ENCODE results near the gene TTLL1. TPM values are rescaled to one million over a fixed set of nuclear protein-coding genes. Genes with fewer than 3 reads are reported as not detected.

The TTLL1 gene
- total and polyA plus RNA-seq, 9 donors: 1.3 to 13.7 (median 7.2) TPM

DNA sequence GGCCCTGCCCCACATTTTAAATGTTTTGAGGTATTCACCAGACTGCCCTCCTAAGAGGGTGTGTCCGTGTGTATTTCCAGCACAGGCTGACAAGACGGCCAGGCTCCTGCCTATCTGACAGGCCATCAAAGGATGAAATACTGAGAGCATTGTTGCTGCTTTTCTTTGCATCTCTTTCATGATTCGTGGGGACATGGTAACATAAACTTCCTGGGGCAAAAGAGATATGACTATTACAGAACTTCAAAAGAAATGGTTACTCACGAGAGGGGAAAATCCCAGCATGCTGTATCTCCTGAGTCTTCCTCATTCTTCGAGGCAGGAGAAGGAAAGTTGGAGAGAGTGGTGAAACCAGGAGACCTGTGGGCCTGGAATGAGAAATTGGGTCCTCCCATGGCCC, 11.0 kb upstream of the TTLL1 start:
- 57 to 70% (median 70%) methylated on average over 5 of the region's 5 CpGs for WGBS, 3 donors
- Histone ChIP-seq H3K4me3 (no peak overlapping the region), H3K27ac (no peak overlapping the region), H3K9me3 (no peaks in the 10 kb centered on the region), H3K4me1 (ENCODE audit: insufficient read depth) (peaks cover 12% of the 10 kb centered on the region), H3K36me3 (no peaks in the 10 kb centered on the region), H3K27me3 (no peaks in the 10 kb centered on the region)
- TF ChIP-seq POLR2A (IDR thresholded peaks at IDR 0.05) (no peak), EP300 (IDR thresholded peaks at IDR 0.05) (no peak)
- TF ChIP-seq, protein P1, sequence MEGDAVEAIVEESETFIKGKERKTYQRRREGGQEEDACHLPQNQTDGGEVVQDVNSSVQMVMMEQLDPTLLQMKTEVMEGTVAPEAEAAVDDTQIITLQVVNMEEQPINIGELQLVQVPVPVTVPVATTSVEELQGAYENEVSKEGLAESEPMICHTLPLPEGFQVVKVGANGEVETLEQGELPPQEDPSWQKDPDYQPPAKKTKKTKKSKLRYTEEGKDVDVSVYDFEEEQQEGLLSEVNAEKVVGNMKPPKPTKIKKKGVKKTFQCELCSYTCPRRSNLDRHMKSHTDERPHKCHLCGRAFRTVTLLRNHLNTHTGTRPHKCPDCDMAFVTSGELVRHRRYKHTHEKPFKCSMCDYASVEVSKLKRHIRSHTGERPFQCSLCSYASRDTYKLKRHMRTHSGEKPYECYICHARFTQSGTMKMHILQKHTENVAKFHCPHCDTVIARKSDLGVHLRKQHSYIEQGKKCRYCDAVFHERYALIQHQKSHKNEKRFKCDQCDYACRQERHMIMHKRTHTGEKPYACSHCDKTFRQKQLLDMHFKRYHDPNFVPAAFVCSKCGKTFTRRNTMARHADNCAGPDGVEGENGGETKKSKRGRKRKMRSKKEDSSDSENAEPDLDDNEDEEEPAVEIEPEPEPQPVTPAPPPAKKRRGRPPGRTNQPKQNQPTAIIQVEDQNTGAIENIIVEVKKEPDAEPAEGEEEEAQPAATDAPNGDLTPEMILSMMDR (IDR thresholded peaks at IDR 0.05): no peak
- intact Hi-C loops (cut with DNase I): no loop called here
- no peak for DNase-seq

DNA sequence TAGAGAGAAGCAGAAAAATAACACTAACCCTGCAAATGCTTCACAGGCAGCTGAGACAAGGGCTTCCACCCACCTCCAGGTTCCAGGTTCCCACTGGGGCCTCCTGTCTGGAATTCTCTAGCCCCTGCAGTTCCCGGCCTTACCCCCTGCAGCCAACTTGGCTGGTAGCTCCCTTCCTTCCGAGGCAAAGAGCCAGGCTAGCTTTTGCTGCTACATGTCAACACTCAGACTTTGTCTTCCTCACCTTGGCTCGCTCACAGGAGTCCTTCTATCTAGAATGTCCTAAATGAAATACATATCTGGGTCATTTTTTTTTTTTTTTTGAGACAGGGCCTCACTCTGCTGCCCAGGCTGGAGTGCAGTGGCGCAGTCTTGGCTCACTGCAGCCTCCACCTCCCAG, 9.9 kb upstream of the TTLL1 start:
- intact Hi-C loops (cut with DNase I): loop anchor here in 1 of 4 donors (10.0 kb wide), 1 partner anchor 434 kb away; no protein-coding TSS in a partner anchor
- Histone ChIP-seq H3K9me3 (no peaks in the 10 kb centered on the region), H3K27me3 (no peaks in the 10 kb centered on the region), H3K4me1 (ENCODE audit: insufficient read depth) (peaks cover 12% of the 10 kb centered on the region), H3K36me3 (no peaks in the 10 kb centered on the region), H3K4me3 (no peak overlapping the region), H3K27ac (no peak overlapping the region)
- no peak for DNase-seq
- 77 to 80% (median 78%) methylated on average over 4 of the region's 4 CpGs for WGBS, 3 donors
- TF ChIP-seq EP300 (IDR thresholded peaks at IDR 0.05): no peak
- TF ChIP-seq POLR2A (IDR thresholded peaks at IDR 0.05): no peak
- TF ChIP-seq, protein P1 (IDR thresholded peaks at IDR 0.05): no peak

DNA sequence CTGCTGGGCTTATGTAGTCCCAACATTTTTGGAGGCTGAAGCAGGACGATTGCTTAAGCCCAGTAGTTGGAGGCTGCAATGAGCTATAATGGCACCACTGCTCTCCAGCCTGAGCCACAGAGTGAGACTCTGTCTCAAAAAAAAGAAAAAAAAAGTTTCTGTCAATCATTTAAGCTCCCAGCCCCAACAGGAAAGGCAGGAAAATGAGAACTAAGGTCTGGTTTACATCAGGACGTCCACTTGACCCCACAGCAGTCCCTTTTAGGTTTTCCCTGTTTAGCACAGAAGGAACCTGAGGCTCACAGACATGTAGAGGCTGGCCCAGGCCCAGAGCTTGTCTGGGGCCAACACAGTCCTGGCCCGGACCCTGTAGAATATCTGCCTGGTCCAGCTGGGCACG, 9.2 kb upstream of the TTLL1 start:
- Histone ChIP-seq H3K36me3 (no peaks in the 10 kb centered on the region), H3K4me3 (no peak overlapping the region), H3K27ac (no peak overlapping the region), H3K4me1 (ENCODE audit: insufficient read depth) (peaks cover 12% of the 10 kb centered on the region), H3K9me3 (no peaks in the 10 kb centered on the region), H3K27me3 (no peaks in the 10 kb centered on the region)
- TF ChIP-seq, protein P1 (IDR thresholded peaks at IDR 0.05): no peak
- TF ChIP-seq EP300 (IDR thresholded peaks at IDR 0.05) (no peak), POLR2A (IDR thresholded peaks at IDR 0.05) (no peak)
- no peak for DNase-seq
- intact Hi-C loops (cut with DNase I): loop anchor here in 1 of 4 donors (10.0 kb wide), 1 partner anchor 434 kb away; no protein-coding TSS in a partner anchor
- WGBS, 3 donors: 74 to 85% (median 75%) methylated on average over 4 of the region's 4 CpGs

DNA sequence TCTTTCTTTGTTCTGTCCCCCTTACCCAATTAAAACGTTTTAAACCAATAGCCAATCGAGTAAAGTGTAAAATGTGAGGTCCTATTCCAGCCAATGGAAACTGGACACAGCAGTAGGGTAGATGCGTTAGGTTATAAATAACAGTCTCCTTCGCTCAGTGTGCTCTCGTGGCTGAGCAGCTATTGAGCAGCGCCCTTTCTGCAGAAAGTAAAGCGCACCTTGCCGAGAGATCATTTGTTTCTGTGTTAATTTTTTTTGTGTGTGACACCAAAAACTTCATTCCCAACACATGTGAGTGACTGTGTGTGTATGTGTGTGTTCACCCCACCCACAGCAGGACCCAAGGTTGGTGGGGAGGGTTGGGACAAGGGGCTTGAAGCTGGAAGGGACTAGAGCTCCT, 7.2 kb upstream of the TTLL1 start:
- intact Hi-C loops (cut with DNase I): loop anchor here in 1 of 4 donors (10.0 kb wide), 1 partner anchor 432 kb away; no protein-coding TSS in a partner anchor
- no peak for TF ChIP-seq POLR2A (IDR thresholded peaks at IDR 0.05)
- TF ChIP-seq, protein P1 (IDR thresholded peaks at IDR 0.05): no peak
- no peak for TF ChIP-seq EP300 (IDR thresholded peaks at IDR 0.05)
- 83 to 88% (median 86%) methylated on average over 8 of the region's 8 CpGs for WGBS, 3 donors
- no peaks in the 10 kb centered on the region for H3K9me3 ChIP-seq
- no peak for DNase-seq
- H3K27ac ChIP-seq: no peak overlapping the region
- peaks cover 10% of the 10 kb centered on the region for H3K4me1 ChIP-seq (ENCODE audit: insufficient read depth)
- no peaks in the 10 kb centered on the region for H3K27me3 ChIP-seq
- H3K4me3 ChIP-seq: no peak overlapping the region
- no peaks in the 10 kb centered on the region for H3K36me3 ChIP-seq
